ENCODE results near the gene VPS37B.
"Not testable (repeated sequence)": the region's sequence is repeated elsewhere in the genome, so short reads cannot be mapped to it uniquely, and the experiment has no call there.

VPS37B gene

DNA sequence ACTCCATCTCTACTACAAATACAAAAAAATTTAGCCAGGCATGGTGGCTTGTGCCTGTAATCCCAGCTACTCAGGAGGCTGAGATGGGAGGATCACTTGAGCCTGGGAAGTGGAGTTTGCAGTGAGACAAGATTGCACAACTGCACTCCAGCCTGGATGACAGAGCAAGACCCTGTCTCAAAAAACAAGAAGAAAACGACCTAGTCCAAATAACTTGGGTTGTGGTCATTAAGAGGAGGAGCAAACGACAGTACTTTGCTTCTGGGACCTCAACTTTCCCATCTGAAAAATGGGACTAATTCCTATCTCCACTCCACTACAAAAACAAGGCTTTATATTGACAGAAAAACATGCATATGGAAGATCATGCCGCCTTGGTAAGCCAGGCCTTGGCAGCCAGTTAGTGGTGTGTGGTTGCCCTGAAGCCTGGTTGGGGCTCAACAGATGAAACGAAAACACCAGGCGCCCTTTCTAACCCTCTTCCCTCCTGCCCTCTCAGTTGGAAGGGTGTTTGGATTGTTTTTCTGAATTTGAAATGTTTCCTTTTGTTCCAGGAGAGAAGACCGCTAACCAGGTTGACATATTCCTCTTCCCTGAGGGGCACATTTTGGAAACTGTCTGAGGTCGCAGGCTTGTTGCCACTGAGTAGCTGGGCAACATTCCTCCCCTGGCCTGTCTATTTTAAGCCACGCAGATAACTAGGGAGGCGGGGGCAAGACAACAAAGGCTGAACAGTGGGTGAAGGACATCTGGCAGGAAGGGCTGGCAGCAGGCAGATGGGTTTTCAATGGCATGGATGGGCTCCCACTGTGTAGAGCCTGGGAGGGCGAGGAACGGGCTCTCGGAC is 13.7 kb upstream of the VPS37B start:
- FAIRE-seq (no peak), DNase-seq (ENCODE audit: extremely low spot score, insufficient read length, low read depth) (no peak)

DNA sequence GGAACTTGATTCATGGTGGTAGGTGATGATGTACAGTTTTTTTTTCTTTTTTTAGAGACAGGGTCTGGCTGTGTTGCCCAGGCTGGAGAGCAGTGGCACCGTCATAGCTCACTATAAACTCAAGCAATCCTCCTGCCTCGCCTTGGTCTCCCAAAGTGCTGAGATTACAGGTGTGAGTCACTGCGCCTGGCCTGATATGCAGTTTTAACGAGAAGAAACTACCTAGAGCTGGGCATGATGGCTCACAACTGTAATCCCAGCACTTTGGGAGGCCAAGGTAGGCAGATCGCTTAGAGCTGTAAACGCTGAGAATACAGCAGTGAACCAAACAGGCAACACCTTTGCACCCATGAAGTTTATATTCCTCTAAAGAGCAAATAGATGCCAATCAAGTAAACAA is 13.0 kb upstream of the VPS37B start:
- DNase-seq (ENCODE audit: extremely low spot score, insufficient read length, low read depth) (no peak), FAIRE-seq (no peak)

DNA sequence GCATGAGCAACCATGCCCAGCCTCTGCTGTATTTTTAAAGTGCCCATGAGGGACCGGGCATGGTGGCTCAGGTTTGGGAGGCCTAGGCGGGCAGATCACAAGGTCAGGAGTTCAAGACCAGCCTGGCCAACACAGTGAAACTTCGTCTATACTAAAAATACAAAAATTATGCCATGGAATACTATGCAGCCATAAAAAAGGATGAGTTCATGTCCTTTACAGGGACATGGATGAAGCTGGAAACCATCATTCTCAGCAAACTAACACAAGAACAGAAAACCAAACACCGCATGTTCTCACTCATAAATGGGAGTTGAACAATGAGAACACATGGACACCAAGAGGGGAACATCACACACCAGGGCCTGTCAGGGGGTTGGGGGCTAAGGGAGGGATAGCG is 9.3 kb upstream of the VPS37B start:
- not testable (repeated sequence) for FAIRE-seq; DNase-seq (ENCODE audit: extremely low spot score, insufficient read length, low read depth)

DNA sequence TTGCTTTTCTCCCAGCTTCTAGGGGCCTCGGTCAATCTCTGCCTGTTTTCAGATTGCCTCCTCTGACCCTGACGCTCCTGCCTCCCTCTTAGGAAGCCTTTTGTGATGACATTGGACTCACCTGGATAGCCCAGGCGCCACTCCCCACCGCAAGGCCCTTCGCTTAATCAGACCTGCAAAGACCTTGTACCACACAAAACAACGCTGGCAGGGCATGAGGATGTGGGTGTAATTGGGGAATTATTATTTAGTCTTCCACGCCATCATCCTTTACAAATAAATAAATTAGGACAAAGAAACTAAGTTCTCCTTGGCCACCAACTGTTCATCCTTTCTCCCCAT is 7.7 kb upstream of the VPS37B start:
- DNase-seq (ENCODE audit: extremely low spot score, insufficient read length, low read depth) (no peak), FAIRE-seq (no peak)

DNA sequence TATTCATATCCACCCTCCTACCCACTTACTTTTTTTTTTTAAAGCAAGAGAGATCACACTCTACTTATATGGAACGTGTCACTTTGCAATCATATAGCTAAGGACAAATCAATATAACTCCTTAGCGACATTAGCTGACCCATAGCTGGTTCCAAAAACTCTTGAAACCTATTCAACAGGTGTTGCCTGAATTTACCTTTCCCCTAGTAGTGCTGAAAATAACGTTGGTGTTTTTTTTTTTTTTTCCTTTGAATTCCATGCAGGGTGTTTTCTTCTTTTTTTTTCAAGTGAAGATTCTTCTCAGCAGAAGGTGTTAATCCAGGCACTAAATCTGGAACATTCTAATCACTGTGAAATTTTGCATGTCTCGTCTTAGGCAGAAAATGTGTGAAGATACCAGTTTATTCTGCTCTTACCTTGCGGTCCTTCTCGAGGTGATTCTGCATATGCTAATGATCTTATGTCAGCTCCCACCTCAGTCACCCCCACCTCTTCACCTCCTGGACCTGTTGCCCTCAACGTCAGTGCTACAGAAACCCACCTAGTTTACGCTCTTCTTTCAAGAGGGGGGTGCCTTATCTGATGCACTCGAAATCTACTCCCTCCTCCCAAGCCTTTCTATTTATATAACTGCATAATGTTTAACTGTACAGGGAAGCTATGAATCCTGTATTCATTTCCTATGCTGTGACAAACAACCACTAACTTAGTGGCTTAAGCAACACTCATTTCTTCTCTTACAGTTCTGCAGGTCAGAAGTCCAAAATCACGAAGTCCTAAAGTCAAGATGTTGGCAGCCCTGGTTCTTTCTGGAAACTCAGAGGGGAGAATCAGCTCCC is 7.1 kb upstream of the VPS37B start:
- no peak for FAIRE-seq

DNA sequence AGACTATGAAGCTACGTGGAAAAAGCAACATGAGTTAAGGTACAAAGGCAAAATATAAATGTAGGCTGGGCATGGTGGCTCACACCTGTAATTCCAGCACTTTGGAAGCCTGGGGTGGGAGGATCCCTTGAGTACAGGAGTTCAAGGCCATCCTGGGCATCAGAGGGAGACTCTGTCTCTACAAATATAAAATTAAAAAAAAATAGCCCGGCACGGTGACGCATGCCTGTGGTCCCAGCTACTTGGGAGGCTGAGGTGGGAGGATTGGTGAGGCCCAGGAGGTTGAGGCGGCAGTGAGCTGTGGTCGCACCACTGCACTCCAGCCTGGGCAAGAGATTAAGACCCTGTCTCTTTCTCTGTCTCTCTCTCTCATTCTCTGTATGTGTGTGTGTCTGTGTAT is 4.0 kb upstream of the VPS37B start:
- DNase-seq (ENCODE audit: extremely low spot score, insufficient read length, low read depth) (no peak), FAIRE-seq (no peak)

More for the DNA sequence above, 7.1 kb upstream of the VPS37B start:
- DNase-seq (ENCODE audit: extremely low spot score, insufficient read length, low read depth): no peak

DNA sequence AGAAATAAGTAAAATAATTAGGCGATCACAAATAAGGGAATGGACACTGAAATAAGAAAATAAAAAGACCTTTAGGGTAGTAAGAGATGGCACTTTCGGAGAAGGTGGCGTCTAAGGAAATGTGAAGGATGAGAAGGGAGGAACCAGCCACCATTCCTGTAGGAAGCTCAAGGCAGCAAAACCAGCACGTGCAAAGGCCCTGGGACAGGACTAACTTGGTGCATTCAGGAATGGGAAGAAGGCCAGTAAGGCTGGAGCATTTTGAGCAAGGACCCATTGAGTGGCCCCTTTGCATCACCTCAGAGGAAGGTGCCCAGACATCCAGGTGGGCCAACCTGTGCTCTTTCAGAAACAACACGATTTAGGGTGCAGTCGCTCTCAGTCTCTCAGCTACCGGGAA is 738 bp upstream of the VPS37B start:
- FAIRE-seq (no peak), DNase-seq (ENCODE audit: extremely low spot score, insufficient read length, low read depth) (no peak)

DNA sequence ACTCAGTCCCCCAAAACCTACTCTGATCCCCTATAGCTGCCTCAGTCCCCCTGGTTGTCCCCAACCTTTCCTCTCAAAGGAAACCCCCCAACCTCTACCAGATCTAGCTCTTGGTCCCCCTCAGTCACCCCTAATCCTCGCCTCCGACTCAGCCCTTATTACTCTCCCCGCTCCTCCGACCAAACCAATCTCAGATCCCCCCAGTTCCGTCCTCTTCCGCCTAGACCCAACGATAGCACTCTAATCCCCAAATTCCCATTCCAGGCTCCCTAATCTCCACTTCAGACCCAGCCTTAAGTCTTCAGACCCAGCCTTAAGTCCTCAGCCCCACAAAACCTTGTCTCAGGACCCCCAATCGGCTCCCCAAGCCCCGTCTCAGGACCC is 612 bp downstream of the VPS37B start:
- no peak for FAIRE-seq

DNA sequence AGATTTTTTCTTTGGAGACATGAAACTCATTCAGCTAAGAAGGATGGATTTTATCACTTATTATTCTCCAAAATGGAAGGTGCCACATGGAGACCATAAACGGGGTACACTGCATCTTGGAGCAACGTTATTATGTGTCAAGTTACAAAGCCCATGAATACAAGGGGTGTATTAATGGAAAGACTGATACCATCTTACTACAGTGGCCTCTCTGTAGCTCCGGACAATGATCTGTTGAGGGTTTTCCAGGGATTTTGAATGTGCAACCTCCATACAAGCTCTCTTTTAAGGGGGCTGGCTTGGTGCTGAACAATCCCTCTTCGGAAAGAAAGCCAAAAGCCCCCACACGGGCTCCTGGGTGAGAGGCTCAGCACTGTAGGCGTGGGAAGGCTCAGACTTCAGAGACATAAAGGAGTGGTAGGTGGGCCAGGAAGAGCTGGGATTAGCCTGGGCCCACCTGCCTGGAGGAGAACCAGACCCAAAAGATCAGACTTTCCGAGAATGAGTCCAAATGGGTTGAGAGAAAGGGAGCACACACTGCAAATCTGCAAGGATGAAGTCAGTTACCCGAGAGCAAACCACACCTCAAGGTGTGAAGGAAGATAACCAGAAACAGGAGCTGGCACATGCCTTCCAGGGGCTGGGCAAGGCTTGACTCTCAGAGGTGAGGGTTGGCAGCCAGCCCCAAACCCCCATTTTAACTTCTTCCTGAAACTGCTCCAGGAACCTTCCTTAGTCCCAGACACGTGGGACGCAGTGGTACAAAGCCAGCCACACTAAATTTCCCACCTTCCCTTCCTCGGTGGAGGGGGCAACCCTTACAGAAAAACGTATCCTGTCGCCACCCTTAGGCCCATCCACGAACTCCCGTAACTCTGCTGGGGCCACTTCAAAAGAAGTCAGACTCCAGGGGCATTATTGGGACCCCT is 1.5 kb downstream of the VPS37B start:
- no peak for FAIRE-seq
- DNase-seq (ENCODE audit: extremely low spot score, insufficient read length, low read depth): no peak

More for the DNA sequence above, 612 bp downstream of the VPS37B start:
- DNase-seq (ENCODE audit: extremely low spot score, insufficient read length, low read depth): no peak

DNA sequence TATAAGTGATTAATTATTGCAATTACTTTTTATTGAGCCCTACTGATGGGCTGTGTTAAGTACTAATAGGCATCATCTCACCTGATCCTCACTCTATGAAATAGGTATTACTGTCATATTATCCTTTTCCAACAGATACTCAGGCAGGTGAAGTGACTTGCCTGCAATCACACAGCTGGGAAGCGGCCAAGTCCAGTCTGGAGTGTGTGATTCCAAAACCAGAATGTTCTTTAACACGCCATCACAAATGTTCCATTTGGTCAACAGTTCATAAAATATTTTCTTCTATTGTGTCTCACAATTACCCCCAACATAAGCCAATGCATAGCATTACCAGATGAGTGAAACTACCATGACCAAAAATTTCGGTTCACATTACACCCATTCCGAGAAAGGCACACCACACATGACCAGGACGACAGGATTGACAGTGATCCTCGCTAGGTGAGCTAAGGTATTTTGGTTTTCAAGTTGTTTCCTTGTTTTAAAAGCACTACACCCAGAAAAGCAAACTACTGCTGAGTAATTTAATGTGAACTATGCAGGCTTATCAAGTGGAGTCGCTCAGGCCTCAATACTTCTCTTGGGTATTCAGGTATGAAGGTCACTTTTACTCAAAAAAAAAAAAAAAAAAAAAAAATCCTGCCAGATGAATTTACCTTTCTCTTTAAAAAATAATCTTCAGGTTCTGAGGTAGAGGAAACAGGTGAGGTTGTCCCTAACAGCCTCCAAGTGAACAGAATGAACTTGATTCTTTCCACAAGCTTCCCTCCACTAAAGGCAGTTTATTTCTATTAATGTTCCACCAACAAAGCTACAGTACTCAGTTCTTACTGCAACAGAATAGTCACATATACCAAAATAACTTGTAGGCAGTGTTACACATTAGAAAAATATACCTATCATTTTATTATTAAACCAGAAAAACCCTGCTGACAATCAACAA is 2.4 kb downstream of the VPS37B start:
- DNase-seq (ENCODE audit: extremely low spot score, insufficient read length, low read depth) (no peak), FAIRE-seq (no peak)

DNA sequence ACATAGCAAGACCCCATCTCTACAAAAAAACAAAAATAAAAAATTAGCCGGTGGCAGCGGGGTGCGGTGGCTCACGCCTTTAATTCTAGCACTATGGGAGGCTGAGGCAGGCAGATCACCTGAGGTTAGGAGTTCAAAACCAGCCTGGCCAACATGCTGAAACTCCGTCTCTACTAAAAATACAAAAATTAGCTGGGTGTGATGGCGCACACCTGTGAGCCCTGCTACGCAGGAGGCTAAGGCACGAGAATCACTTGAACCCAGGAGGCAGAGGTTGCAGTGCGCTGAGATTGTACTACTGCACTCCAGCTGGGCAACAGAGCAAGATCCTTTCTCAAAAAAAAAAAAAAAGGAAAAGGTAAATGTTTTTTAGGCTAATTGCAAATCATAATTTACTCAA is 3.2 kb downstream of the VPS37B start:
- not testable (repeated sequence) for FAIRE-seq; DNase-seq (ENCODE audit: extremely low spot score, insufficient read length, low read depth)

DNA sequence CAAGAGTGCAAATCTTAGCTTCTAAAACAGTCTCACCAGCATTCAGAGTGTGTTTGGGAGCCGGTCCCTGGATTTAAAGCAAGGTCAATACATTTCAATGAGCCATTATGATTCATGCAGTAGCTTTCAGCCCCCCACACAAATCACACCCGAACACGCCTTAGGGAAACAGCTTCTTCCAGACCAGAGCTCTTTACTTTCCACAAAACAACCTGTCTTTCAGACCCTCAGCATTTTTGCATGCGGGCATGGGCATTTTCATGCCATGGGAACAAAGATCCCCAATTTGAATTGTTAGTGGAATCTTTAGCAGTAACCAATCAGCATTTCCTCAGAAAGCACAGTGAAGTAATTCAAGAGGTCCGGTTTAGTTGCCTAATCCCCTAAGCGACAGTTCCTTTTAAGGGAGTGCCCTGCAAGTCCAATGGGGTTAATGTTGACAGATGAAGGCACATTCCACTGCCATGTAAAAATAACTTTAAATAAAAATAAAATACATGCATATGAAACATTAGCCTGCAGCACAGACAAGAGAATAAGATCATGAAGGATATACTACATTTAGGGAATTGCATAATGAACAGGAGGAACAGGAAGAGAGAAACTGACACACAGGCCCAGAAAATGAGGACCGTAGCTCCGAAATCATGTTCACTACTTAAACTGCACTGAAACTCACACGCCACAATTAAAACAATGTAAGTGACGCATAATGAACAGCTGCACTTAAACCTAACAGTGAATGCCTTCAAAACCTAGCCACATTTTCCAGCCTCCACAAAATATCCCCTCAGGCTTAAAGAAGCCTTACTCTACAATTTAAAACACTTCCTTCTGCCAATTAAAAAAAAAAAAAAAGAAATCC is 4.0 kb downstream of the VPS37B start:
- no peak for FAIRE-seq
- DNase-seq (ENCODE audit: extremely low spot score, insufficient read length, low read depth): no peak

DNA sequence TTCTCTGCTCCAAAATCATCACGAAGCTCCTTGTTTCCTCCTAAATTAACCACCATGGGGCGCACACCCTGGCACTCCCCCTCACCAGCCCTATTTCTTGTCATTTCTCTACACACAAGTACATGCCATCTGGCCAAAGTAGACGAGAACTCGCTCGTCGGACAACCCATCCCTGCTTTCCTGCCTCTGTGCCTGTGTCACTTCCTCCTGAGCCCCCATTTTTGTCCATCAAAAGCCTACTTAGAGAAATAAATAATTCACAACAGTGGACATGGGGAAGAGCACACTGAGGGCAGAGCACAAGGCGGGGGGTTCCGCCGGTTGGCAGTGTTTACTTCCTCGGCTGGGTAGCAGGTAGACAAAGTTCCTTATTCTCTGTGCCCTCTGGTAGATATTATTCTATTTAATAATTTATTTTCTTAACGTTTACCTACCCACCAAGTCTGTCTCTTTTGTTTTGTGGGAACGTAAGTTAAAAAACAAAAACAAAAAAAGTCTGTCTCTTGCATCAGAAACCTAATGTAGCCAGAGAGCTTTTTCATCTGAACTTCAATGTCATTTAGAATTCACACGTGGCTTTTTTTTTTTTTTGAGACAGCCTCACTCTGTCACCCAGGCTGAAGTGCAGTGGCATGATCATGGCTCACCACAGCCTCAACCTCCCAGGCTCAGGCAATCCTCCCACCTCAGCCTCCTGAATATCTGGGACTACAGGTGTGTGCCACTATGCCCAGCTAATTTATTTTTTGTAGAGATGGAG is 6.0 kb downstream of the VPS37B start:
- DNase-seq (ENCODE audit: extremely low spot score, insufficient read length, low read depth) (no peak), FAIRE-seq (no peak)

DNA sequence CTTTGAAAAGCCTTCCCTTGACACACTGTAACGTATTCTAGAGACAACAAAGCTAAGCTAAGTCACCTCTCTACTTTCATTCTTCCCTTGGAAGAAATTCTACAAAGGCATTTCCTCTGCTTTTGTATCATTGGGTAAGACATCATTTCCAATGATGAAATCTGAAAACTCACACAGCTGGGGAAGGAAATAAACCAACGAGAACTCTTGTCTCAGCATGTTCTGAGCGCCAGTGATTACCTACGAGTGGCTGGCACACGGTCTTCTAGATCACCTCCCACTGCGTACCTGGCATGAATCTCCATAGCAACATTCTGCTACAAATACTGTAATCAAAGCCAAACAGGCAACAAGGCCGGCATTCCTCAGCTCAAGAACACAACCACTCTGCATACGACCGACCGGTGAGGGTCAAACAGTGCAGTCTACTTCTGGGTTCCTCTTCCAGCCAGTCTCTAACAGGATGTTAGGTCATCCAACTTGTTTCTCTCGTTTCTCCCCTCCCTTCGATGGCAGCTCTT is 7.6 kb downstream of the VPS37B start:
- FAIRE-seq: peak; percentile 65
- no peak for DNase-seq (ENCODE audit: extremely low spot score, insufficient read length, low read depth)

DNA sequence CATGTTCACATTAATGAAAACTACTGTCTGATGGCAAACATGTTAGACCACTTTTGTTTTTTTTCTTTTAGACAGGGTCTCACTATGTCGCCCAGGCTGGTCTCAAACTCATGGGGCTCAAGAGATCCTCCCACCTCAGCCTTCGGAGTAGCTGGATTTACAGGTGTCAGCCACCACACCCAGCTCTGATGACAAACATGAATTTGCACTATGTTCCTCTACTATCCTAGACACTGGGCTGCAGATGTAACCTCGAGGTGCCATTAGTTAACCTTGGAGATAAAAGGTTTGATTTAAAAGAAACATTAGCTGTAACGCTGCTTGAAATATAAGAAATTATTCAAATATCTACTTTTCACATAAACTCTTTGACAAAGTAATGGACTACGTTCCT is 8.1 kb downstream of the VPS37B start:
- FAIRE-seq: no peak
- DNase-seq (ENCODE audit: extremely low spot score, insufficient read length, low read depth): no peak

DNA sequence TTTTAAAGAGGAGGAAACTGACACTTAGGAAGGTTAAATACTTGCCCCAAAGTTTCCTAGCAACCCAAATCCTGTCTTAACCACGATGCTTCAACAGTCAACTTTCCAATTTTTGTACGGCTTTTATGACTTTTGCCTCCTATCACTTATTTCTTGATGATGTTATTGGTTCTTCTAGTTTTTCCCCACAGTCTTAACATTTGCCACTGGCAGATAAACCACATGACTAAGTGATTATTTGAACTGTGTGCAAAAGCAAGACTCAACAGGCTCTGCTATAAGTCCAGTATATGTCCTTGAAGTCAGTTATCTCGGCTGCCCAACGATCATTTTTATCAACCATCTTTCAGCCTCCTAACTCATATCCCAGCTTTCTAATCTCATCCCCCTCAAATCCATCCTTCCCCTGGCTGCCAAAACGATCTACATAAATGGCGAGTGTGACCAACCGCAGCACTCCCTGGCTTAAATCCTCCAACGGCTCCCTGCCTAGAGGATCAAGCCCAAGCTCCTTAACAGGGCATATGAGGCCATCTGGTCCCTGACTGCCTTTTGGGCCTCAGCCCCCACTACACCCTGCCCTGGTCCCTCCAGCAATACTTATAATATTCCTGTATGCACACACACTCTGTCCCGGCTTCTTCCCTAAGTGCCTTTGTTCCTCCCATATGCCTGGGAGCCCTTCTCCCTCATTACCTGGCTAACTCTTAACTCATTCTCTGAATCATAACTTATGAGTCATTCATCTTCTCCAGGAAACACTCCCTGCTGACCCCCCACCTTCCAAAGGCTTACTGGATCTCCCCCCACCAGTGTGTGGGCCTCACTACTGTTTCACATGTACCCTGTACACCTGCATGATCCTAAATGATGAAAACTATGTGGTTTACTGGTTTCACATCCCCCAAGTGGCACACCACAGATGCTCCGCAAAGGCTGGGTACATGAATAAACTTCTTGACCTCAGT is 8.8 kb downstream of the VPS37B start:
- FAIRE-seq: peak; percentile 89
- peak; percentile 58 for DNase-seq (ENCODE audit: extremely low spot score, insufficient read length, low read depth)

Data from GM18507 (cell line).